Measurements from ENCODE around the gene GPR152.

GRCh38 chr11:67419325-67420049 is 33.0 kb downstream of the GPR152 start:
- TF ChIP-seq POLR2A (IDR thresholded peaks at IDR 0.05) (no peak), CTCF (IDR thresholded peaks at IDR 0.05) (no peak)

All from sigmoid colon (tissue), 3 donors.